ENCODE data around the gene PARP8.

DNA sequence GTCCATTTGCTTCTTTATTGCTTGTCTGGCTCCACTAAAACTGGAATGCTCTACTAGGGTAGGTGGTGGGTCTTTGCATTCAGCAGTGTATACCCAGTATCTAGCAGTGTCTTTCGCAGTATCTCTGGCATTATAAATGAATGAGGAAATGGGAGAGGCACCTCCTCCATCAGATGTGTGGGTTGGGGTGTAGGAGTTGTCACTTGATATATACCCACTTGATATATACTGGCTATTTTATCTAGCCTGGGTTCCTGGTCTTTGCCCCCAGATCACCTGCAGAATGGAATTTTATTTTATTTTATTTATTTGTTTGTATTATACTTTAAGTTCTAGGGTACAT is 208.5 kb downstream of the PARP8 start:
- TF ChIP-seq, protein P1, sequence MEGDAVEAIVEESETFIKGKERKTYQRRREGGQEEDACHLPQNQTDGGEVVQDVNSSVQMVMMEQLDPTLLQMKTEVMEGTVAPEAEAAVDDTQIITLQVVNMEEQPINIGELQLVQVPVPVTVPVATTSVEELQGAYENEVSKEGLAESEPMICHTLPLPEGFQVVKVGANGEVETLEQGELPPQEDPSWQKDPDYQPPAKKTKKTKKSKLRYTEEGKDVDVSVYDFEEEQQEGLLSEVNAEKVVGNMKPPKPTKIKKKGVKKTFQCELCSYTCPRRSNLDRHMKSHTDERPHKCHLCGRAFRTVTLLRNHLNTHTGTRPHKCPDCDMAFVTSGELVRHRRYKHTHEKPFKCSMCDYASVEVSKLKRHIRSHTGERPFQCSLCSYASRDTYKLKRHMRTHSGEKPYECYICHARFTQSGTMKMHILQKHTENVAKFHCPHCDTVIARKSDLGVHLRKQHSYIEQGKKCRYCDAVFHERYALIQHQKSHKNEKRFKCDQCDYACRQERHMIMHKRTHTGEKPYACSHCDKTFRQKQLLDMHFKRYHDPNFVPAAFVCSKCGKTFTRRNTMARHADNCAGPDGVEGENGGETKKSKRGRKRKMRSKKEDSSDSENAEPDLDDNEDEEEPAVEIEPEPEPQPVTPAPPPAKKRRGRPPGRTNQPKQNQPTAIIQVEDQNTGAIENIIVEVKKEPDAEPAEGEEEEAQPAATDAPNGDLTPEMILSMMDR (conservative IDR thresholded peaks at IDR 0.05; ENCODE audit: low read depth, low read length), result no peak
- TF ChIP-seq MXI1 (IDR thresholded peaks at IDR 0.05; ENCODE audit: borderline replicate concordance, low read depth, low read length) (no peak), RAD21 (IDR thresholded peaks at IDR 0.05; ENCODE audit: low read length) (no peak), MAZ (IDR thresholded peaks at IDR 0.05; ENCODE audit: borderline replicate concordance, low read depth, low read length) (no peak), POLR2A (IDR thresholded peaks at IDR 0.05; ENCODE audit: low read depth, low read length) (no peak), CHD1 (IDR thresholded peaks at IDR 0.05; ENCODE audit: low read depth, low read length) (no peak), NFE2L2 (IDR thresholded peaks at IDR 0.05; ENCODE audit: low read depth, low read length) (no peak), BHLHE40 (IDR thresholded peaks at IDR 0.05; ENCODE audit: low read depth, low read length) (no peak), FOS (IDR thresholded peaks at IDR 0.05; ENCODE audit: low read depth, low read length) (no peak), RCOR1 (IDR thresholded peaks at IDR 0.05; ENCODE audit: insufficient replicate concordance, low read length) (no peak), MAFK (IDR thresholded peaks at IDR 0.05; ENCODE audit: low read depth, low read length) (no peak), CEBPB (IDR thresholded peaks at IDR 0.05; ENCODE audit: low read depth, low read length) (no peak)
- TF ChIP-seq, protein P2, sequence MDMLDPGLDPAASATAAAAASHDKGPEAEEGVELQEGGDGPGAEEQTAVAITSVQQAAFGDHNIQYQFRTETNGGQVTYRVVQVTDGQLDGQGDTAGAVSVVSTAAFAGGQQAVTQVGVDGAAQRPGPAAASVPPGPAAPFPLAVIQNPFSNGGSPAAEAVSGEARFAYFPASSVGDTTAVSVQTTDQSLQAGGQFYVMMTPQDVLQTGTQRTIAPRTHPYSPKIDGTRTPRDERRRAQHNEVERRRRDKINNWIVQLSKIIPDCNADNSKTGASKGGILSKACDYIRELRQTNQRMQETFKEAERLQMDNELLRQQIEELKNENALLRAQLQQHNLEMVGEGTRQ (IDR thresholded peaks at IDR 0.05; ENCODE audit: low read depth, low read length), result no peak
- TF ChIP-seq, protein P3, sequence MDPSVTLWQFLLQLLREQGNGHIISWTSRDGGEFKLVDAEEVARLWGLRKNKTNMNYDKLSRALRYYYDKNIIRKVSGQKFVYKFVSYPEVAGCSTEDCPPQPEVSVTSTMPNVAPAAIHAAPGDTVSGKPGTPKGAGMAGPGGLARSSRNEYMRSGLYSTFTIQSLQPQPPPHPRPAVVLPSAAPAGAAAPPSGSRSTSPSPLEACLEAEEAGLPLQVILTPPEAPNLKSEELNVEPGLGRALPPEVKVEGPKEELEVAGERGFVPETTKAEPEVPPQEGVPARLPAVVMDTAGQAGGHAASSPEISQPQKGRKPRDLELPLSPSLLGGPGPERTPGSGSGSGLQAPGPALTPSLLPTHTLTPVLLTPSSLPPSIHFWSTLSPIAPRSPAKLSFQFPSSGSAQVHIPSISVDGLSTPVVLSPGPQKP (IDR thresholded peaks at IDR 0.05; ENCODE audit: borderline replicate concordance, low read depth, low read length), result no peak

Measured in IMR-90 (cell line).